A673 (cell line): ENCODE results near the gene PRRT4. TPM values are rescaled to one million over a fixed set of nuclear protein-coding genes. Genes with fewer than 3 reads are reported as not detected.

Experiments used
- BruUV-seq: library from RNA; stranded (reverse); fragments of 400-500 nt; replicated peaks from 2 replicates; lab custom pipeline; 2021; lab: Mats Ljungman, UMichigan
- CTCF ChIA-PET: fragments of 300-600 bp; sonication (Branson Sonifier 250); formaldehyde crosslinking; loops from one replicate; lab custom pipeline; 2022; ENCODE audit warnings: antibody characterized with exemption; lab: Charles Lee
- POLR2A ChIA-PET: fragments of 300-600 bp; sonication (Branson Sonifier 250); formaldehyde crosslinking; loops from one replicate; lab custom pipeline; 2022; ENCODE audit warnings: antibody characterized with exemption; ENCODE audit not compliant: low non-redundant PET; lab: Charles Lee
- DNase-seq: peaks from one replicate; pipeline ENCODE4 v3.0.0-alpha.2; 2015; ENCODE audit warnings: low spot score
- H3K27ac ChIP-seq: fragments of 200-600 bp; sonication (generic); 2 replicates; pipeline ENCODE4 v1.5.1; 2016; ENCODE audit warnings: mixed run types, low read depth, mild to moderate bottlenecking, mixed read lengths, antibody characterized with exemption, low read length; ENCODE audit not compliant: poor library complexity, severe bottlenecking
- H3K27me3 ChIP-seq: fragments of 200-600 bp; sonication (generic); replicated peaks from 2 replicates; pipeline ENCODE4 v1.6.1; 2017; ENCODE audit warnings: mixed run types, low read depth, mild to moderate bottlenecking, mixed read lengths, antibody characterized with exemption, low read length; ENCODE audit not compliant: insufficient read depth, poor library complexity
- H3K36me3 ChIP-seq: fragments of 200-600 bp; sonication (generic); 2 replicates; pipeline ENCODE4 v1.6.1; 2016; ENCODE audit warnings: mixed run types, mild to moderate bottlenecking, mixed read lengths, antibody characterized with exemption, low read length; ENCODE audit not compliant: insufficient read depth, poor library complexity, severe bottlenecking
- H3K4me1 ChIP-seq: fragments of 200-600 bp; sonication (generic); 2 replicates; pipeline ENCODE4 v1.6.1; 2017; ENCODE audit warnings: mixed run types, mild to moderate bottlenecking, mixed read lengths, antibody characterized with exemption, low read length; ENCODE audit not compliant: insufficient read depth, poor library complexity, severe bottlenecking
- H3K4me3 ChIP-seq: fragments of 200-600 bp; sonication (generic); 2 replicates; pipeline ENCODE4 v1.5.1; 2016; ENCODE audit warnings: low read depth, mixed run types, mild to moderate bottlenecking, mixed read lengths, low read length; ENCODE audit not compliant: poor library complexity, severe bottlenecking
- H3K9me3 ChIP-seq: fragments of 200-600 bp; sonication (generic); 2 replicates; pipeline ENCODE4 v1.6.1; 2016; ENCODE audit warnings: mixed run types, low read depth, mild to moderate bottlenecking, mixed read lengths, antibody characterized with exemption, low read length; ENCODE audit not compliant: poor library complexity, severe bottlenecking
- CTCF ChIP-seq: fragments of 300-800, 200-600 bp; sonication (generic); conservative IDR thresholded peaks from 2 replicates; pipeline ENCODE4 v1.5.1; 2017; ENCODE audit warnings: low read depth, mild to moderate bottlenecking, antibody characterized with exemption, low read length, moderate library complexity, mixed read lengths
- EZH2 ChIP-seq: fragments of 200-600 bp; sonication (generic); IDR thresholded peaks from 2 replicates; pipeline ENCODE4 v1.6.1; 2017; ENCODE audit warnings: borderline replicate concordance, low read depth, mild to moderate bottlenecking, mixed read lengths, antibody characterized with exemption, low read length; ENCODE audit not compliant: poor library complexity, severe bottlenecking
- intact Hi-C: fragments of 100-400 bp; cut with micrococcal nuclease; formaldehyde crosslinking; loops from one replicate; pipeline ENCODE4 v1.10.0; 2022; ENCODE audit not compliant: unreplicated experiment
- total RNA-seq: library from RNA; stranded (reverse); gene quantifications from 2 replicates; pipeline ENCODE4 v1.2.3, GENCODE V29; 2021

PRRT4 gene
- total RNA-seq, 1 experiment from 2014 or later: 42.4 TPM

GRCh38 chr7:128398016-128398840 lies 36.7 kb upstream of the PRRT4 start:
- no peaks in the 10 kb centered on the region for H3K9me3 ChIP-seq
- ChIA-PET POLR2A (interaction anchor here (0.6 kb wide), 1 partner anchor 53 kb away, joined by 5 read pairs; no protein-coding TSS in a partner anchor), CTCF (interaction anchor here (0.6 to 1.1 kb wide), 3 partner anchors 8 to 61 kb away, joined by 3 to 14 read pairs (median 6); no protein-coding TSS in a partner anchor)
- H3K36me3 ChIP-seq: peaks cover 74% of the 10 kb centered on the region
- no peak overlapping the region for H3K27ac ChIP-seq
- H3K4me3 ChIP-seq: no peak overlapping the region
- BruUV-seq: no TSS peak
- peak; percentile 70 for DNase-seq
- TF ChIP-seq CTCF (peak; percentile 85), EZH2 (no peak)
- intact Hi-C loops: loop anchor here (1.0 to 2.0 kb wide), 2 partner anchors 27 to 61 kb away; no protein-coding TSS in a partner anchor
- H3K4me1 ChIP-seq: no peaks in the 10 kb centered on the region
- no peaks in the 10 kb centered on the region for H3K27me3 ChIP-seq

GRCh38 chr7:128396357-128396756 lies 34.9 kb upstream of the PRRT4 start:
- Histone ChIP-seq H3K9me3 (no peaks in the 10 kb centered on the region), H3K4me1 (no peaks in the 10 kb centered on the region), H3K27ac (no peak overlapping the region), H3K27me3 (no peaks in the 10 kb centered on the region), H3K4me3 (no peak overlapping the region), H3K36me3 (peaks cover 70% of the 10 kb centered on the region)
- ChIA-PET POLR2A (interaction anchor here (0.6 kb wide), 1 partner anchor 71 kb away, joined by 6 read pairs; no protein-coding TSS in a partner anchor), CTCF (no interaction called here)
- no TSS peak for BruUV-seq
- no peak for DNase-seq
- intact Hi-C loops: no loop called here
- TF ChIP-seq EZH2: no peak
- no peak for TF ChIP-seq CTCF

- intact Hi-C loops: no loop called here
- POLR2A ChIA-PET: interaction anchor here (0.6 kb wide), 1 partner anchor 72 kb away, joined by 6 read pairs; no protein-coding TSS in a partner anchor
- CTCF ChIA-PET: no interaction called here
- TF ChIP-seq CTCF: peak; percentile 28; the same call in 1 of the 2 replicates
- no peak for TF ChIP-seq EZH2
- Histone ChIP-seq H3K27me3 (no peaks in the 10 kb centered on the region), H3K4me1 (no peaks in the 10 kb centered on the region), H3K4me3 (no peak overlapping the region), H3K36me3 (peaks cover 64% of the 10 kb centered on the region), H3K9me3 (no peaks in the 10 kb centered on the region), H3K27ac (no peak overlapping the region)
- DNase-seq: no peak
- BruUV-seq: no TSS peak
Measured at GRCh38 chr7:128395748-128396147, 34.3 kb upstream of the PRRT4 start.
